Endothelial cell of umbilical vein (primary cell): ENCODE results near the gene USB1. TPM values are rescaled to one million over a fixed set of nuclear protein-coding genes. Genes with fewer than 3 reads are reported as not detected.

Experiments used
- BruUV-seq: library from RNA; stranded (reverse); fragments of 400-500 nt; replicated peaks from 2 replicates; lab custom pipeline; 2021; lab: Mats Ljungman, UMichigan
- CTCF ChIA-PET: fragments of 300-600, 350-600 bp; sonication (Branson Sonifier 250); formaldehyde crosslinking; loops from one replicate; lab custom pipeline; 2021; ENCODE audit warnings: antibody characterized with exemption, inconsistent platforms; lab: Charles Lee
- POLR2A ChIA-PET: fragments of 300-600, 350-600 bp; sonication (Branson Sonifier 250); formaldehyde crosslinking; loops from one replicate; lab custom pipeline; 2021; ENCODE audit warnings: antibody characterized with exemption, inconsistent platforms; lab: Charles Lee
- DNase-seq: peaks from one replicate; pipeline ENCODE4 v3.0.0-alpha.2; 2011; ENCODE audit warnings: low read depth, low spot score
- FAIRE-seq: peaks from 2 replicates; lab custom pipeline; 2011; peaks lifted over from hg19 to GRCh38; lab: Jason Lieb, UNC
- H2AFZ ChIP-seq: 2 replicates; pipeline ENCODE4 v1.6.0; 2012; ENCODE audit warnings: low read depth, low read length, control low read depth, inconsistent platforms
- H3K27ac ChIP-seq: 2 replicates; pipeline ENCODE4 v1.5.1; 2011; ENCODE audit warnings: low read depth, mild to moderate bottlenecking, control low read depth, low read length, moderate library complexity; ENCODE audit not compliant: insufficient read depth
- H3K27me3 ChIP-seq, 2 experiments: 2 replicates each; pipeline versions ENCODE4 v1.6.0 to v1.6.1; 2011; ENCODE audit warnings: low read length in 2 of 2, mixed read lengths in 1 of 2; ENCODE audit not compliant: control insufficient read depth in 2 of 2, insufficient read depth in 2 of 2
- H3K36me3 ChIP-seq, 2 experiments: 2 replicates in 1 of 2; 3 replicates in 1 of 2; pipeline ENCODE4 v1.5.1; 2011; ENCODE audit warnings: low read length in 2 of 2, mild to moderate bottlenecking in 1 of 2, moderate library complexity in 1 of 2; ENCODE audit not compliant: control insufficient read depth in 2 of 2, insufficient read depth in 2 of 2; ENCODE audit errors: extremely low read depth in 1 of 2
- H3K4me1 ChIP-seq: 3 replicates; pipeline ENCODE4 v1.5.1; 2011; ENCODE audit warnings: mild to moderate bottlenecking, low read length; ENCODE audit not compliant: control insufficient read depth, insufficient read depth; ENCODE audit errors: extremely low read depth
- H3K4me2 ChIP-seq: 2 replicates; pipeline ENCODE4 v1.6.1; 2011; ENCODE audit warnings: low read length, control low read depth, mixed read lengths; ENCODE audit not compliant: insufficient read depth
- H3K4me3 ChIP-seq, 3 experiments: fragments of 200-600 bp in 1 of 3; sonication (generic), shearing (Covaris generic) in 1 of 3; replicated peaks in 1 of 3; 2 replicates each; pipeline ENCODE4 v1.5.1; 2011 to 2016; ENCODE audit warnings: control low read depth in 3 of 3, low read length in 3 of 3, mild to moderate bottlenecking in 2 of 3, inconsistent platforms in 1 of 3, low read depth in 1 of 3, moderate library complexity in 1 of 3; ENCODE audit not compliant: insufficient read depth in 1 of 3
- H3K79me2 ChIP-seq: 2 replicates; pipeline ENCODE4 v1.6.0; 2012; ENCODE audit warnings: low read length, inconsistent platforms; ENCODE audit not compliant: control insufficient read depth, insufficient read depth
- H3K9ac ChIP-seq: replicated peaks from 2 replicates; pipeline ENCODE3; 2011; ENCODE audit warnings: low read length, control low read depth; ENCODE audit not compliant: insufficient read depth; ENCODE audit errors: extremely low read depth
- H3K9me1 ChIP-seq: replicated peaks from 3 replicates; pipeline ENCODE4 v1.6.0; 2011; ENCODE audit warnings: mild to moderate bottlenecking, low read length; ENCODE audit not compliant: control insufficient read depth, insufficient read depth; ENCODE audit errors: extremely low read depth
- H3K9me3 ChIP-seq: replicated peaks from 2 replicates; pipeline ENCODE4 v1.5.1; 2012; ENCODE audit warnings: low read length, inconsistent platforms; ENCODE audit not compliant: control insufficient read depth, insufficient read depth
- H4K20me1 ChIP-seq: replicated peaks from 2 replicates; pipeline ENCODE3; 2011; ENCODE audit warnings: mild to moderate bottlenecking, low read length; ENCODE audit not compliant: control insufficient read depth, insufficient read depth; ENCODE audit errors: extremely low read depth
- EZH2 ChIP-seq: IDR thresholded peaks from 2 replicates; pipeline ENCODE4 v1.6.1; 2012; ENCODE audit warnings: borderline replicate concordance, low read depth, mild to moderate bottlenecking, moderate library complexity, low read length, inconsistent platforms; ENCODE audit not compliant: severe bottlenecking
- FOS ChIP-seq: IDR thresholded peaks from 2 replicates; pipeline ENCODE4 v1.6.1; 2011; ENCODE audit warnings: mild to moderate bottlenecking, low read length, moderate library complexity, borderline replicate concordance; ENCODE audit not compliant: insufficient read depth
- GATA2 ChIP-seq: IDR thresholded peaks from 2 replicates; pipeline ENCODE4 v1.7.0; 2011; ENCODE audit warnings: low read depth, mild to moderate bottlenecking, moderate library complexity, mixed read lengths, low read length; ENCODE audit not compliant: insufficient read length, insufficient read depth
- JUN ChIP-seq: IDR thresholded peaks from 2 replicates; pipeline ENCODE4 v1.6.1; 2011; ENCODE audit warnings: borderline replicate concordance, low read depth; ENCODE audit not compliant: insufficient read length, insufficient read depth
- MAX ChIP-seq: IDR thresholded peaks from 2 replicates; pipeline ENCODE4 v1.6.1; 2011; ENCODE audit not compliant: insufficient read depth, insufficient read length
- MYC ChIP-seq: IDR thresholded peaks from one replicate; pipeline ENCODE4 v1.6.1; 2011; ENCODE audit warnings: mild to moderate bottlenecking, low read depth, low read length
- POLR2A ChIP-seq: IDR thresholded peaks from 2 replicates; pipeline ENCODE4 v1.6.1; 2012; ENCODE audit warnings: low read depth, mild to moderate bottlenecking, control low read depth, low read length
- POLR2AphosphoS5 ChIP-seq: IDR thresholded peaks from 2 replicates; pipeline ENCODE4 v1.6.1; 2012; ENCODE audit warnings: low read depth, mild to moderate bottlenecking, control low read depth, low read length, moderate library complexity; ENCODE audit not compliant: insufficient read depth
- dilution Hi-C: fragments of 300-500 bp; cut with MboI; formaldehyde crosslinking; loops from one replicate; pipeline ENCODE4 v1.15.0; 2019; ENCODE audit warnings: low sequenced_read_pairs; ENCODE audit not compliant: extremely low pct_ligation_motif_present
- intact Hi-C: fragments of 100-400 bp; cut with micrococcal nuclease; formaldehyde crosslinking; loops from one replicate; pipeline ENCODE4 v1.10.0; 2022
- polyA plus RNA-seq, 4 experiments: library from polyadenylated mRNA; depleted of rRNA in 3 of 4; stranded (reverse) in 3 of 4; unstranded in 1 of 4; fragments of >200 nt; gene quantifications; 2 replicates each; pipeline versions ENCODE4 v1.2.1 to v1.2.3, GENCODE V29; 2011 to 2012; ENCODE audit warnings: missing spikeins in 1 of 4
- total RNA-seq: library from RNA; stranded (reverse); gene quantifications from 2 replicates; pipeline ENCODE4 v1.2.3, GENCODE V29; 2021
- TF ChIP-seq, protein P1 (sequence below), 2 donors: IDR thresholded peaks; 1 replicate in 1 of 2; 2 replicates in 1 of 2; pipeline ENCODE4 v1.5.1; 2011; ENCODE audit warnings: low read length in 2 of 2, mild to moderate bottlenecking in 2 of 2, moderate library complexity in 2 of 2, control low read depth in 1 of 2, inconsistent platforms in 1 of 2, low read depth in 1 of 2; ENCODE audit not compliant: insufficient read depth in 1 of 2; ENCODE audit errors: extremely low read depth in 1 of 2

The USB1 gene
- total and polyA plus RNA-seq, 2 donors (not counting 3 experiments of a cell fraction or from before 2014, with no cell fraction given) = 64.6 to 83.8 TPM

GRCh38 chr16:57953857-57954256 is 47.4 kb upstream of the USB1 start:
- Histone ChIP-seq H3K27me3 (no peaks in the 10 kb centered on the region), H4K20me1 (no peaks in the 10 kb centered on the region), H2AFZ (no peak overlapping the region), H3K4me3 (no peak overlapping the region), H3K9me1 (no peaks in the 10 kb centered on the region), H3K9ac (no peak overlapping the region), H3K4me2 (no peak overlapping the region), H3K4me1 (no peaks in the 10 kb centered on the region), H3K9me3 (no peaks in the 10 kb centered on the region), H3K79me2 (no peaks in the 10 kb centered on the region), H3K27ac (no peak overlapping the region), H3K36me3 (no peaks in the 10 kb centered on the region)
- ChIA-PET CTCF (interaction anchor here (1.0 to 1.7 kb wide), 3 partner anchors 8 to 231 kb away, joined by 3 to 4 read pairs (median 3); no protein-coding TSS in a partner anchor), POLR2A (no interaction called here)
- intact Hi-C loops (no loop called here), dilution Hi-C loops (no loop called here)
- BruUV-seq = no TSS peak
- FAIRE-seq = no peak
- no peak for TF ChIP-seq MYC
- no peak for TF ChIP-seq POLR2AphosphoS5
- TF ChIP-seq FOS = no peak
- TF ChIP-seq, protein P1, sequence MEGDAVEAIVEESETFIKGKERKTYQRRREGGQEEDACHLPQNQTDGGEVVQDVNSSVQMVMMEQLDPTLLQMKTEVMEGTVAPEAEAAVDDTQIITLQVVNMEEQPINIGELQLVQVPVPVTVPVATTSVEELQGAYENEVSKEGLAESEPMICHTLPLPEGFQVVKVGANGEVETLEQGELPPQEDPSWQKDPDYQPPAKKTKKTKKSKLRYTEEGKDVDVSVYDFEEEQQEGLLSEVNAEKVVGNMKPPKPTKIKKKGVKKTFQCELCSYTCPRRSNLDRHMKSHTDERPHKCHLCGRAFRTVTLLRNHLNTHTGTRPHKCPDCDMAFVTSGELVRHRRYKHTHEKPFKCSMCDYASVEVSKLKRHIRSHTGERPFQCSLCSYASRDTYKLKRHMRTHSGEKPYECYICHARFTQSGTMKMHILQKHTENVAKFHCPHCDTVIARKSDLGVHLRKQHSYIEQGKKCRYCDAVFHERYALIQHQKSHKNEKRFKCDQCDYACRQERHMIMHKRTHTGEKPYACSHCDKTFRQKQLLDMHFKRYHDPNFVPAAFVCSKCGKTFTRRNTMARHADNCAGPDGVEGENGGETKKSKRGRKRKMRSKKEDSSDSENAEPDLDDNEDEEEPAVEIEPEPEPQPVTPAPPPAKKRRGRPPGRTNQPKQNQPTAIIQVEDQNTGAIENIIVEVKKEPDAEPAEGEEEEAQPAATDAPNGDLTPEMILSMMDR (IDR thresholded peaks at IDR 0.05; ENCODE audit: extremely low read depth in 1 of 2, insufficient read depth in 1 of 2, low read depth in 1 of 2, low read length in 2 of 2) = no peak
- no peak for TF ChIP-seq EZH2
- no peak for TF ChIP-seq MAX
- TF ChIP-seq JUN = no peak
- TF ChIP-seq POLR2A = no peak
- TF ChIP-seq GATA2 = no peak
- no peak for DNase-seq
